ENCODE results near the gene CDC42SE1.

The CDC42SE1 gene

DNA sequence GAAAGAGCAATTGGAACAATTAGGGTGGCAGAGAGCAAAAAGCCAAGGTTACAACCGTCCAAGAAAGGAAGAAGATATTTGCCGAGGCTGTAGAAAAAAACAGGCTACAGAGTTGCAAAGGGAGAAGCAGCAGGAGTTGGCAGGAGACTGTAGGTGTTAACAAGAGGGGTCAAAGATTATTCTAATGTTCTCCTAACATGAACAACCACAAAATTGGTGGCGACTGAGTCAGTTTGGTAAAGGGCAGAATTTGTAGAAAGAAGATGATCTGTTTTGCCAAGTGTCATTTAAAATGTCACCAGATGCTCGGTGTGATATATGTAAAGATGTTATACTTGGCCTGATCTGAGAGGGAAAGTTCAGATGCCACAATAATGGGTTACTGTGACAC, 51.6 kb downstream of the CDC42SE1 start:
- H3K27me3 ChIP-seq (replicated peaks; ENCODE audit: insufficient read depth, low read length): no peaks in the 10 kb centered on the region
- no peaks in the 10 kb centered on the region for H3K9me2 ChIP-seq (replicated peaks; ENCODE audit: insufficient read depth, low read length)
- H3K79me2 ChIP-seq (ENCODE audit: low read length): peaks cover 26% of the 10 kb centered on the region; the same call in 1 of the 2 replicates
- DNase-seq: no peak
- no peaks in the 10 kb centered on the region for H3K9me3 ChIP-seq (replicated peaks; ENCODE audit: insufficient read depth, low read length)
- H3K4me1 ChIP-seq (ENCODE audit: low read length): peaks cover 23% of the 10 kb centered on the region
- peaks cover 21% of the 10 kb centered on the region for H3F3A ChIP-seq (ENCODE audit: insufficient read depth, low read length)
- no peak for TF ChIP-seq EZH2 (optimal IDR thresholded peaks at IDR 0.05; ENCODE audit: low read depth, low read length)
- TF ChIP-seq, protein P1, sequence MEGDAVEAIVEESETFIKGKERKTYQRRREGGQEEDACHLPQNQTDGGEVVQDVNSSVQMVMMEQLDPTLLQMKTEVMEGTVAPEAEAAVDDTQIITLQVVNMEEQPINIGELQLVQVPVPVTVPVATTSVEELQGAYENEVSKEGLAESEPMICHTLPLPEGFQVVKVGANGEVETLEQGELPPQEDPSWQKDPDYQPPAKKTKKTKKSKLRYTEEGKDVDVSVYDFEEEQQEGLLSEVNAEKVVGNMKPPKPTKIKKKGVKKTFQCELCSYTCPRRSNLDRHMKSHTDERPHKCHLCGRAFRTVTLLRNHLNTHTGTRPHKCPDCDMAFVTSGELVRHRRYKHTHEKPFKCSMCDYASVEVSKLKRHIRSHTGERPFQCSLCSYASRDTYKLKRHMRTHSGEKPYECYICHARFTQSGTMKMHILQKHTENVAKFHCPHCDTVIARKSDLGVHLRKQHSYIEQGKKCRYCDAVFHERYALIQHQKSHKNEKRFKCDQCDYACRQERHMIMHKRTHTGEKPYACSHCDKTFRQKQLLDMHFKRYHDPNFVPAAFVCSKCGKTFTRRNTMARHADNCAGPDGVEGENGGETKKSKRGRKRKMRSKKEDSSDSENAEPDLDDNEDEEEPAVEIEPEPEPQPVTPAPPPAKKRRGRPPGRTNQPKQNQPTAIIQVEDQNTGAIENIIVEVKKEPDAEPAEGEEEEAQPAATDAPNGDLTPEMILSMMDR (IDR thresholded peaks at IDR 0.05; ENCODE audit: low read length): no peak
- no peak for TF ChIP-seq EZH2phosphoT487 (IDR thresholded peaks at IDR 0.05; ENCODE audit: low read length)
- H3K36me3 ChIP-seq (replicated peaks; ENCODE audit: insufficient read depth, low read length): no peaks in the 10 kb centered on the region
- H3K9ac ChIP-seq (ENCODE audit: low read length): peak overlapping the region; percentile 75
- H3K4me3 ChIP-seq (ENCODE audit: low read length): peak overlapping the region; percentile 82
- peak overlapping the region; percentile 62 for H2AFZ ChIP-seq (ENCODE audit: low read length)
- H3K27ac ChIP-seq (ENCODE audit: low read length): peak overlapping the region; percentile 79
- no peaks in the 10 kb centered on the region for H4K20me1 ChIP-seq (ENCODE audit: insufficient read depth, low read length)
- peak overlapping the region; percentile 85 for H3K4me2 ChIP-seq (ENCODE audit: low read depth, low read length)

DNA sequence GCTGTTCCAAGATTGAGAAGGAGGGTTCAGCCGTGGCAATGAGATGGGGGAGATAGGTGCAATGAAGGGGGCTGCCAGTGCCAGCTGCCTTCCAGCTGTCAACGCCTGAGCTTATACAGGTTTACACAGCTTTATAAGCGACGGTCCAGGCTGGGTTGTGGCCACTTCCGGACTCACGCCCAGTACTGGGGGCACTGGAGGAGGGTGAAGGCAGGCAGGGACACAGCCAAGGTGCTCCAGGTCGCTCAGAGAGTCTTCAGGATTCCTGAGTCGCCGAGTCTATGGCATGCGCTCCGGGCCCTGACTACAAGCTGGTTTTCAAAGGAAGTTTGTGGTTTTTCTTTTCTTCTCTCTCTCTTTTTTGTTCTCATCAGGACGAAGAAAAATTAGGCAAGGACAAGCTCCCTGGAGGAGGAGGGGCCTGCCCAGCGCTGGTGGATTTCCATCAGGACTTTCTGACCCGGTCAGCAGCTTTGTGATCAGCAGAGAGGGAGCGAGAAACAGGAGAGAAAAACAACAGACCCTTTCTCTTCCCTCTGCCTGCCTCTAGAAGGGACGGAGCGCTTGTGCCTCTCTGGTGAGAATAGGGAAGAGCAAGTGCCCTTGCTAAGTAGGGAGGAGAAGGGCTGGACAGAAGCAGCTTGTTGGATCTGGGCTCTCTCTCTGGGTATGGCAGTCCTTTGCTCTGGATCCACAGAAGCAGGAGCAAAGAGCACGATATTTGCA, 52.9 kb downstream of the CDC42SE1 start, which contains the start of gene MINDY1:
Gene MINDY1, minus strand, starts transcription at position 576 of the 726 bp plus-strand sequence. CDS start 4,285 bp downstream, outside the sequence.
- Histone ChIP-seq H3K4me1 (ENCODE audit: low read length) (peaks cover 23% of the 10 kb centered on the region), H3K9ac (ENCODE audit: low read length) (peak within 1 kb of the TSS; percentile 75), H3K9me2 (replicated peaks; ENCODE audit: insufficient read depth, low read length) (no peaks in the 10 kb centered on the region), H3K27me3 (replicated peaks; ENCODE audit: insufficient read depth, low read length) (no peaks in the 10 kb centered on the region), H3K4me2 (ENCODE audit: low read depth, low read length) (peak within 1 kb of the TSS; percentile 85), H3K36me3 (replicated peaks; ENCODE audit: insufficient read depth, low read length) (no peaks in the 10 kb centered on the region), H3F3A (ENCODE audit: insufficient read depth, low read length) (peaks cover 21% of the 10 kb centered on the region), H3K27ac (ENCODE audit: low read length) (peak within 1 kb of the TSS; percentile 79), H3K4me3 (ENCODE audit: low read length) (peak within 1 kb of the TSS; percentile 82), H4K20me1 (ENCODE audit: insufficient read depth, low read length) (no peaks in the 10 kb centered on the region), H3K79me2 (ENCODE audit: low read length) (peaks cover 26% of the 10 kb centered on the region; the same call in 1 of the 2 replicates), H3K9me3 (replicated peaks; ENCODE audit: insufficient read depth, low read length) (no peaks in the 10 kb centered on the region), H2AFZ (ENCODE audit: low read length) (peak within 1 kb of the TSS; percentile 83)
- TF ChIP-seq, protein P1 (IDR thresholded peaks at IDR 0.05; ENCODE audit: low read length): peak; percentile 70
- no peak for TF ChIP-seq EZH2phosphoT487 (IDR thresholded peaks at IDR 0.05; ENCODE audit: low read length)
- DNase-seq: peak; percentile 79

DNA sequence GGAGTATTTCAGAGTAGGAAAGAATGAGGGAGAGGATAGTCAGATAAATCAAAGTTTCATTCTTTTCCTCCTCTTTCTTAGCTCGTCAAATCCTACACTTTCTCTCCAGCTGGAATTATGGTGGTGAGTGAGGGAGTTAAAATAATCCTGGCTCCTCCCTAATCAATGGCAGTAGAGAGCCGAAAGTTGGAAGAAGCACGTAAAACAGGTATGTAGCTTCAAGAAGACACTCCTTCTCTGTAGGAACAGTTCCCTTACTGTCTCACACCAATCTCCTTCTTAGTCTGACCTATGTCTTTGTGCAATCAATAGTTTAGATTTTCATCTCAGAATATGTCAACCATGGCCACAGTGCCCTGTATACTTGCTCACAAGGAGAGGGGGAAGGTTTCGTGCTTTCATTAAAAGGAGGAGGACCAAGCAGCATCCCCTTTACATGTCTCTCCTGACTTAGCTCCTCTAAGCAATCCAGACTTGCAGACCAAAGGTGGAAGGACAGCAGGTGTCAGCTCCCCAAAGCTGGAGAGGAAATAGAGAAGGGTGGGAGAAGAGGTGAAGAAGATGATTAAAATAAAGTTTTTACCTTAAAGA, 53.6 kb downstream of the CDC42SE1 start:
- Histone ChIP-seq H3K9ac (ENCODE audit: low read length) (peak overlapping the region; percentile 75), H3K9me3 (replicated peaks; ENCODE audit: insufficient read depth, low read length) (no peaks in the 10 kb centered on the region), H4K20me1 (ENCODE audit: insufficient read depth, low read length) (no peaks in the 10 kb centered on the region), H3K9me2 (replicated peaks; ENCODE audit: insufficient read depth, low read length) (no peaks in the 10 kb centered on the region), H3K27ac (ENCODE audit: low read length) (peak overlapping the region; percentile 79), H3K4me1 (ENCODE audit: low read length) (peaks cover 23% of the 10 kb centered on the region), H3K4me2 (ENCODE audit: low read depth, low read length) (peak overlapping the region; percentile 85), H3F3A (ENCODE audit: insufficient read depth, low read length) (peaks cover 21% of the 10 kb centered on the region), H3K36me3 (replicated peaks; ENCODE audit: insufficient read depth, low read length) (no peaks in the 10 kb centered on the region), H3K27me3 (replicated peaks; ENCODE audit: insufficient read depth, low read length) (no peaks in the 10 kb centered on the region), H3K4me3 (ENCODE audit: low read length) (peak overlapping the region; percentile 69), H3K79me2 (ENCODE audit: low read length) (peaks cover 26% of the 10 kb centered on the region; the same call in 1 of the 2 replicates), H2AFZ (ENCODE audit: low read length) (peak overlapping the region; percentile 83)
- DNase-seq: no peak
- TF ChIP-seq EZH2phosphoT487 (IDR thresholded peaks at IDR 0.05; ENCODE audit: low read length) (no peak), EZH2 (optimal IDR thresholded peaks at IDR 0.05; ENCODE audit: low read depth, low read length) (no peak)
- TF ChIP-seq, protein P1 (IDR thresholded peaks at IDR 0.05; ENCODE audit: low read length): no peak
